Measurements from ENCODE around the gene RASGRF2.

Gene RASGRF2

GRCh38 chr5:81177061-81177460, 216.9 kb downstream of the RASGRF2 start:
- intact Hi-C loops (cut with DNase I), result no loop called here
- no peak for DNase-seq

- DNase-seq, result no peak
- intact Hi-C loops (cut with DNase I), result no loop called here
Observed at GRCh38 chr5:81179959-81180358, 219.8 kb downstream of the RASGRF2 start.

GRCh38 chr5:81180780-81181460, 220.8 kb downstream of the RASGRF2 start:
- DNase-seq, result no peak
- intact Hi-C loops (cut with DNase I), result no loop called here

GRCh38 chr5:81181576-81182316, 221.6 kb downstream of the RASGRF2 start:
- intact Hi-C loops (cut with DNase I), result no loop called here
- DNase-seq, result no peak

- intact Hi-C loops (cut with DNase I), result no loop called here
Observed at GRCh38 chr5:81182396-81183390, 222.5 kb downstream of the RASGRF2 start.

GRCh38 chr5:81183811-81184748, 223.9 kb downstream of the RASGRF2 start:
- intact Hi-C loops (cut with DNase I), result no loop called here
- DNase-seq, result peak in 3 of 42 donors; percentile 12 to 44 (median 15)

More at GRCh38 chr5:81182396-81183390, 222.5 kb downstream of the RASGRF2 start:
- DNase-seq, result no peak

GRCh38 chr5:81184749-81185110, 224.6 kb downstream of the RASGRF2 start:
- intact Hi-C loops (cut with DNase I), result no loop called here
- no peak for DNase-seq

- intact Hi-C loops (cut with DNase I), result no loop called here
- peak in 1 of 42 donors; percentile 16 for DNase-seq
Observed at GRCh38 chr5:81187885-81188284, 227.7 kb downstream of the RASGRF2 start.

- DNase-seq, result no peak
- intact Hi-C loops (cut with DNase I), result no loop called here
Observed at GRCh38 chr5:81188962-81189361, 228.8 kb downstream of the RASGRF2 start.

- no peak for DNase-seq
- intact Hi-C loops (cut with DNase I), result no loop called here
Observed at GRCh38 chr5:81189875-81190498, 229.8 kb downstream of the RASGRF2 start.

- peak in 2 of 42 donors; percentile 35 to 40 for DNase-seq
- intact Hi-C loops (cut with DNase I), result no loop called here
Observed at GRCh38 chr5:81191726-81192372, 231.7 kb downstream of the RASGRF2 start.

- DNase-seq, result no peak
- intact Hi-C loops (cut with DNase I), result no loop called here
Observed at GRCh38 chr5:81192373-81192750, 232.2 kb downstream of the RASGRF2 start.

GRCh38 chr5:81194633-81195334, 234.6 kb downstream of the RASGRF2 start:
- intact Hi-C loops (cut with DNase I), result no loop called here
- DNase-seq, result peak; percentile 73 to 93 (median 85)

GRCh38 chr5:81195335-81195929, 235.3 kb downstream of the RASGRF2 start:
- DNase-seq, result no peak
- intact Hi-C loops (cut with DNase I), result no loop called here

- DNase-seq, result no peak
- intact Hi-C loops (cut with DNase I), result no loop called here
Observed at GRCh38 chr5:81202655-81203054, 242.5 kb downstream of the RASGRF2 start.

GRCh38 chr5:81203729-81204128, 243.6 kb downstream of the RASGRF2 start:
- intact Hi-C loops (cut with DNase I), result no loop called here
- no peak for DNase-seq

- intact Hi-C loops (cut with DNase I), result no loop called here
- no peak for DNase-seq
Observed at GRCh38 chr5:81204205-81204604, 244.0 kb downstream of the RASGRF2 start.

Measured in head of caudate nucleus (tissue), 42 donors.